PC-3 (cell line): Measurements from ENCODE around the gene MTM1. TPM values are rescaled to one million over a fixed set of nuclear protein-coding genes. Genes with fewer than 3 reads are reported as not detected.

Source experiments
- ATAC-seq: fragments of 200-7000 bp; cut with Tn5 transposase; 2 replicates; pipeline ENCODE4 v1.9.1; 2020; ENCODE audit warnings: mild to moderate bottlenecking, moderate library complexity
- BruUV-seq: library from RNA; stranded (reverse); fragments of 400-500 nt; replicated peaks from 2 replicates; lab custom pipeline; 2021; lab: Mats Ljungman, UMichigan
- CTCF ChIA-PET: fragments of 300-600 bp; sonication (Branson Sonifier 250); formaldehyde crosslinking; loops from one replicate; lab custom pipeline; 2022; ENCODE audit warnings: antibody characterized with exemption; lab: Charles Lee
- POLR2A ChIA-PET: fragments of 300-600 bp; sonication (Branson Sonifier 250); formaldehyde crosslinking; loops from one replicate; lab custom pipeline; 2022; ENCODE audit warnings: antibody characterized with exemption; ENCODE audit not compliant: unreplicated experiment; lab: Charles Lee
- DNase-seq: peaks from one replicate; pipeline ENCODE4 v3.0.0-alpha.2; 2015
- H2AFZ ChIP-seq: fragments of 300-600 bp; sonication (generic); 2 replicates; pipeline ENCODE4 v1.6.0; 2016; ENCODE audit warnings: antibody characterized with exemption, low read length
- H3F3A ChIP-seq: fragments of 300-600 bp; sonication (generic); one replicate; pipeline ENCODE4 v1.6.0; 2017; ENCODE audit warnings: antibody characterized with exemption, low read length, control low read depth, mild to moderate bottlenecking; ENCODE audit not compliant: unreplicated experiment
- H3K27ac ChIP-seq: fragments of 300-600 bp; sonication (generic); 2 replicates; pipeline ENCODE4 v1.5.1; 2016; ENCODE audit warnings: mild to moderate bottlenecking, low read length
- H3K27me3 ChIP-seq: fragments of 300-600 bp; sonication (generic); 2 replicates; pipeline ENCODE4 v1.6.1; 2016; ENCODE audit warnings: low read length, mixed read lengths
- H3K36me3 ChIP-seq: fragments of 300-600 bp; sonication (generic); 2 replicates; pipeline ENCODE4 v1.6.1; 2016; ENCODE audit warnings: low read depth, mixed run types, low read length, mixed read lengths
- H3K4me1 ChIP-seq: fragments of 300-600 bp; sonication (generic); 2 replicates; pipeline ENCODE4 v1.5.1; 2016; ENCODE audit warnings: low read length; ENCODE audit not compliant: insufficient read depth
- H3K4me2 ChIP-seq: fragments of 300-600 bp; sonication (generic); 2 replicates; pipeline ENCODE4 v1.6.0; 2016; ENCODE audit warnings: low read length
- H3K4me3 ChIP-seq: fragments of 300-600 bp; sonication (generic); 2 replicates; pipeline ENCODE4 v1.5.1; 2016; ENCODE audit warnings: mild to moderate bottlenecking, low read length, mixed read lengths
- H3K79me2 ChIP-seq: fragments of 300-600 bp; sonication (generic); 2 replicates; pipeline ENCODE4 v1.6.1; 2017; ENCODE audit warnings: low read length, mixed read lengths
- H3K9ac ChIP-seq: fragments of 300-600 bp; sonication (generic); 2 replicates; pipeline ENCODE4 v1.6.0; 2016; ENCODE audit warnings: mild to moderate bottlenecking, low read length
- H3K9me2 ChIP-seq: fragments of 300-600 bp; sonication (generic); replicated peaks from 2 replicates; pipeline ENCODE4 v1.6.1; 2016; ENCODE audit warnings: mixed run types, low read length, mixed read lengths
- H3K9me3 ChIP-seq: fragments of 300-600 bp; sonication (generic); 2 replicates; pipeline ENCODE4 v1.6.1; 2016; ENCODE audit warnings: low read length, mixed read lengths
- H4K20me1 ChIP-seq: fragments of 300-600 bp; sonication (generic); 2 replicates; pipeline ENCODE4 v1.6.1; 2016; ENCODE audit warnings: low read length, mixed read lengths
- CTCF ChIP-seq: fragments of 300-600 bp; sonication (generic); conservative IDR thresholded peaks from 2 replicates; pipeline ENCODE4 v1.5.1; 2017; ENCODE audit warnings: antibody characterized with exemption, low read depth, mild to moderate bottlenecking, low read length
- EZH2 ChIP-seq: fragments of 300-600 bp; sonication (generic); IDR thresholded peaks from one replicate; pipeline ENCODE4 v1.6.1; 2017; ENCODE audit warnings: antibody characterized with exemption, mild to moderate bottlenecking, low read length; ENCODE audit not compliant: unreplicated experiment
- EZH2phosphoT487 ChIP-seq: fragments of 300-600 bp; sonication (generic); IDR thresholded peaks from 2 replicates; pipeline ENCODE4 v1.6.1; 2018; ENCODE audit warnings: mild to moderate bottlenecking, antibody characterized with exemption, low read length, borderline replicate concordance
- intact Hi-C: fragments of 100-400 bp; cut with micrococcal nuclease; formaldehyde crosslinking; loops from 2 replicates; pipeline ENCODE4 v1.9.0; 2023
- total RNA-seq: library from RNA; depleted of rRNA; stranded (reverse); fragments of >200 nt; gene quantifications from 2 replicates; pipeline ENCODE4 v1.2.3, GENCODE V29; 2014

Gene MTM1
- total RNA-seq, 1 experiment from 2014 or later, result 13.7 TPM

GRCh38 chrX:150529587-150529986 is 38.8 kb upstream of the MTM1 start:
- Histone ChIP-seq H3K79me2 (no peaks in the 10 kb centered on the region), H3K4me2 (no peak overlapping the region), H3K9me3 (no peaks in the 10 kb centered on the region), H3K4me3 (no peak overlapping the region), H2AFZ (no peak overlapping the region), H3K27me3 (no peaks in the 10 kb centered on the region), H3F3A (no peaks in the 10 kb centered on the region), H3K9me2 (no peaks in the 10 kb centered on the region), H3K36me3 (no peaks in the 10 kb centered on the region), H3K27ac (no peak overlapping the region), H3K4me1 (no peaks in the 10 kb centered on the region), H3K9ac (no peak overlapping the region), H4K20me1 (no peaks in the 10 kb centered on the region)
- intact Hi-C loops, result no loop called here
- ATAC-seq (no peak), DNase-seq (no peak)
- BruUV-seq, result no TSS peak
- TF ChIP-seq EZH2phosphoT487, result no peak
- no peak for TF ChIP-seq CTCF
- TF ChIP-seq EZH2, result no peak
- ChIA-PET CTCF (no interaction called here), POLR2A (no interaction called here)

DNA sequence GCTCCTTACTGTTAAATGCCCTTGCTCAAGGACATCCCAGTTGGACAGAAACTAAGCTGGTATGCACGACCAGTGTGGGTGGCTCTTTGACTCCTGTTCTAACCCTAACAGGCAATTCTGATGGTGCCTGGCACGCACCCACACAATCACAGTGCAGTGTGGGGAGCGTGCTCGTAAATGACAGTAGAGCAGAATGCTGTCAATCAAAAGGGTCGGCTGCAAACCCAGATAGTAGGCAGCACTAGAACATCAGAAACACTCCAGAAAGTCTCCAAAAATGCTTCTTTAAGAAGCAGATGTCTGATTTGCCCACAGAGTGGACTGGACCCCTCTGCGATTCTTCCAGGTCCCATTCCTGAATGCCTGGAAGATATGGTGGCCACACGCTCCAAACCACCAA is 37.6 kb upstream of the MTM1 start:
- ChIA-PET CTCF (no interaction called here), POLR2A (no interaction called here)
- Histone ChIP-seq H2AFZ (no peak overlapping the region), H3K4me3 (no peak overlapping the region), H3K27ac (no peak overlapping the region), H3K4me1 (no peaks in the 10 kb centered on the region), H3F3A (no peaks in the 10 kb centered on the region), H4K20me1 (no peaks in the 10 kb centered on the region), H3K36me3 (no peaks in the 10 kb centered on the region), H3K9ac (no peak overlapping the region), H3K27me3 (no peaks in the 10 kb centered on the region), H3K9me2 (no peaks in the 10 kb centered on the region), H3K9me3 (no peaks in the 10 kb centered on the region), H3K4me2 (no peak overlapping the region), H3K79me2 (no peaks in the 10 kb centered on the region)
- ATAC-seq (no peak), DNase-seq (no peak)
- BruUV-seq, result no TSS peak
- intact Hi-C loops, result no loop called here
- TF ChIP-seq EZH2 (no peak), CTCF (no peak), EZH2phosphoT487 (no peak)

GRCh38 chrX:150531467-150531866 is 37.0 kb upstream of the MTM1 start:
- Histone ChIP-seq H3K9ac (no peak overlapping the region), H3K9me2 (no peaks in the 10 kb centered on the region), H3K4me2 (no peak overlapping the region), H3K9me3 (no peaks in the 10 kb centered on the region), H3K27ac (no peak overlapping the region), H3F3A (no peaks in the 10 kb centered on the region), H2AFZ (no peak overlapping the region), H3K4me1 (no peaks in the 10 kb centered on the region), H3K4me3 (no peak overlapping the region), H3K79me2 (no peaks in the 10 kb centered on the region), H3K27me3 (no peaks in the 10 kb centered on the region), H4K20me1 (no peaks in the 10 kb centered on the region), H3K36me3 (no peaks in the 10 kb centered on the region)
- ATAC-seq (no peak), DNase-seq (no peak)
- BruUV-seq, result no TSS peak
- CTCF ChIA-PET, result no interaction called here
- TF ChIP-seq EZH2, result no peak
- TF ChIP-seq EZH2phosphoT487, result no peak
- TF ChIP-seq CTCF, result no peak
- intact Hi-C loops, result no loop called here
- POLR2A ChIA-PET, result no interaction called here
